ENCODE data around the gene CAMK4.
"Not testable (repeated sequence)": the region's sequence is repeated elsewhere in the genome, so short reads cannot be mapped to it uniquely, and the experiment has no call there.

Gene CAMK4

GRCh38 chr5:111320953-111321352 is 96.8 kb downstream of the CAMK4 start:
- DNase-seq = no peak

GRCh38 chr5:111321376-111321775 is 97.2 kb downstream of the CAMK4 start:
- no peak for DNase-seq

GRCh38 chr5:111326551-111326950 is 102.4 kb downstream of the CAMK4 start:
- no peak for DNase-seq

GRCh38 chr5:111337133-111337532 is 112.9 kb downstream of the CAMK4 start:
- DNase-seq = no peak

- DNase-seq = no peak
These were observed 113.5 kb downstream of the CAMK4 start for GRCh38 chr5:111337688-111338087.

- DNase-seq = peak; percentile 41
These were observed 121.5 kb downstream of the CAMK4 start for GRCh38 chr5:111345731-111346130.

GRCh38 chr5:111347021-111347420 is 122.8 kb downstream of the CAMK4 start:
- no peak for DNase-seq

GRCh38 chr5:111348661-111349329 is 124.6 kb downstream of the CAMK4 start:
- DNase-seq = no peak

- DNase-seq = no peak
These were observed 125.2 kb downstream of the CAMK4 start for GRCh38 chr5:111349429-111349828.

GRCh38 chr5:111353035-111353434 is 128.9 kb downstream of the CAMK4 start:
- no peak for DNase-seq

- DNase-seq = not testable (repeated sequence)
These were observed 134.5 kb downstream of the CAMK4 start for GRCh38 chr5:111358726-111359125.

- no peak for DNase-seq
These were observed 136.0 kb downstream of the CAMK4 start for GRCh38 chr5:111360173-111360572.

GRCh38 chr5:111364992-111365391 is 140.8 kb downstream of the CAMK4 start:
- no peak for DNase-seq

GRCh38 chr5:111366388-111366787 is 142.2 kb downstream of the CAMK4 start:
- no peak for DNase-seq

GRCh38 chr5:111367115-111367514 is 142.9 kb downstream of the CAMK4 start:
- DNase-seq = peak; percentile 17

- no peak for DNase-seq
These were observed 148.6 kb downstream of the CAMK4 start for GRCh38 chr5:111372799-111373198.

GRCh38 chr5:111374380-111374779 is 150.2 kb downstream of the CAMK4 start:
- no peak for DNase-seq

GRCh38 chr5:111375645-111376044 is 151.5 kb downstream of the CAMK4 start:
- DNase-seq = no peak

- no peak for DNase-seq
These were observed 153.1 kb downstream of the CAMK4 start for GRCh38 chr5:111377306-111377705.

GRCh38 chr5:111379391-111379816 is 155.2 kb downstream of the CAMK4 start:
- no peak for DNase-seq

GRCh38 chr5:111383288-111383970 is 159.2 kb downstream of the CAMK4 start:
- no peak for DNase-seq

GRCh38 chr5:111384220-111384619 is 160.0 kb downstream of the CAMK4 start:
- DNase-seq = peak; percentile 39

- DNase-seq = no peak
These were observed 160.9 kb downstream of the CAMK4 start for GRCh38 chr5:111385051-111385450.

GRCh38 chr5:111385970-111386831 is 162.0 kb downstream of the CAMK4 start:
- peak; percentile 87 for DNase-seq
